HL-60 (cell line): ENCODE measurements around the gene PTPRK.

Source experiments
- CTCF ChIP-seq: IDR thresholded peaks from one replicate; pipeline ENCODE4 v1.5.1; 2011; ENCODE audit warnings: low read length, control low read depth, inconsistent platforms; ENCODE audit not compliant: insufficient read depth
- POLR2AphosphoS5 ChIP-seq: IDR thresholded peaks from 2 replicates; pipeline ENCODE4 v1.6.1; 2012; ENCODE audit warnings: low read depth
- SPI1 ChIP-seq: IDR thresholded peaks from 2 replicates; pipeline ENCODE4 v1.6.1; 2012; ENCODE audit warnings: low read depth, mild to moderate bottlenecking, borderline replicate concordance

GRCh38 chr6:128244751-128245405 is 275.5 kb downstream of the PTPRK start:
- TF ChIP-seq POLR2AphosphoS5 (no peak), CTCF (no peak), SPI1 (no peak)
